Fibroblast of gingiva (primary cell): ENCODE data around the gene NAT14.

Source experiments
- DNase-seq: peaks from one replicate; pipeline ENCODE4 v3.0.0-alpha.2; 2011; ENCODE audit warnings: low read depth

NAT14 gene

DNA sequence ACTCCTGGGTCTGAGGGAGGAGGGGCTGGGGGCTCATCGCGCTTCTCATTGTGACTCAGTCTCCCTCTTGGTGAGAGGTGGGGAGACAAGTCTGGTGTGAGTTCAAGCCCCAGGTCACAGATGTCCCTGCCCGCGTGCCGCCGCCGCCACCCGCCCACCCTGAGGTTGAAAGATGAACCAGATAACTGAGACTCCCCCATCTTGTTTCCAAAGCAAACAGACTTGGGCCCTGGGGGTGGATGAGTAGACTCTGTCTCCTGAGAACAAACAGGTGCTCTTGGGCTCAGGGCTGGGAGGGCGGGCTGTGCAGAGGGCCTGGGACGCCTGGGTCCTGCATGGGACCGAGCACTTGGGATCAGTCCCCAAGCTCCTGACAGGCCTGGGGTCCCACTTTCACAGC is 51.4 kb downstream of the NAT14 start:
- no peak for DNase-seq
